Measurements from ENCODE around the gene CLCN5.
A peak's percentile ranks its signal among the peaks of the same experiment; 100 is the strongest.

Gene CLCN5

GRCh38 chrX:49995107-49995731, 72.8 kb downstream of the CLCN5 start:
- ChIA-PET POLR2A (no interaction called here), CTCF (no interaction called here)
- H3K9me3 ChIP-seq (ENCODE audit: control extremely low read depth in 1 of 5, control insufficient read depth in 4 of 5, insufficient read depth in 2 of 5, low read depth in 1 of 5, low read length in 4 of 5): peaks cover 0 to 1% (median 0%) of the 10 kb centered on the region in 5 experiments
- no peaks in the 10 kb centered on the region for H3K36me3 ChIP-seq (ENCODE audit: control insufficient read depth in 4 of 4, insufficient read depth in 4 of 4, low read length in 3 of 4)
- WGBS (ENCODE audit: insufficient coverage): 90% methylated on average over 5 of the region's 10 CpGs
- no peak overlapping the region for H3K4me3 ChIP-seq (ENCODE audit: control insufficient read depth in 1 of 7, extremely low read depth in 1 of 7, insufficient read depth in 4 of 7, low read depth in 2 of 7, low read length in 6 of 7)
- H3K27me3 ChIP-seq (replicated peaks in 2 of 5; ENCODE audit: control insufficient read depth in 4 of 5, insufficient read depth in 5 of 5, low read length in 4 of 5): peaks cover 0 to 4% (median 0%) of the 10 kb centered on the region in 5 experiments
- H3K27ac ChIP-seq (ENCODE audit: insufficient read depth in 1 of 2, low read depth in 1 of 2, low read length in 2 of 2, poor library complexity in 1 of 2, severe bottlenecking in 2 of 2): no peak overlapping the region
- H3K4me1 ChIP-seq (ENCODE audit: control extremely low read depth in 1 of 4, control insufficient read depth in 4 of 4, insufficient read depth in 4 of 4, low read length in 3 of 4): no peaks in the 10 kb centered on the region
- DNase-seq: no peak

GRCh38 chrX:49995795-49996455, 73.5 kb downstream of the CLCN5 start:
- H3K9me3 ChIP-seq (ENCODE audit: control extremely low read depth in 1 of 5, control insufficient read depth in 4 of 5, insufficient read depth in 2 of 5, low read depth in 1 of 5, low read length in 4 of 5): peaks cover 0 to 1% (median 0%) of the 10 kb centered on the region in 5 experiments
- DNase-seq: no peak
- WGBS (ENCODE audit: insufficient coverage): 71% methylated on average over 1 of the region's 2 CpGs
- H3K36me3 ChIP-seq (ENCODE audit: control insufficient read depth in 4 of 4, insufficient read depth in 4 of 4, low read length in 3 of 4): no peaks in the 10 kb centered on the region
- peaks cover 0 to 4% (median 0%) of the 10 kb centered on the region in 5 experiments for H3K27me3 ChIP-seq (replicated peaks in 2 of 5; ENCODE audit: control insufficient read depth in 4 of 5, insufficient read depth in 5 of 5, low read length in 4 of 5)
- H3K4me1 ChIP-seq (ENCODE audit: control extremely low read depth in 1 of 4, control insufficient read depth in 4 of 4, insufficient read depth in 4 of 4, low read length in 3 of 4): no peaks in the 10 kb centered on the region
- no peak overlapping the region for H3K4me3 ChIP-seq (ENCODE audit: control insufficient read depth in 1 of 7, extremely low read depth in 1 of 7, insufficient read depth in 4 of 7, low read depth in 2 of 7, low read length in 6 of 7)
- no peak overlapping the region for H3K27ac ChIP-seq (ENCODE audit: insufficient read depth in 1 of 2, low read depth in 1 of 2, low read length in 2 of 2, poor library complexity in 1 of 2, severe bottlenecking in 2 of 2)
- POLR2A ChIA-PET: no interaction called here
- CTCF ChIA-PET: no interaction called here

GRCh38 chrX:49996474-49996873, 74.1 kb downstream of the CLCN5 start:
- peaks cover 0 to 1% (median 0%) of the 10 kb centered on the region in 5 experiments for H3K9me3 ChIP-seq (ENCODE audit: control extremely low read depth in 1 of 5, control insufficient read depth in 4 of 5, insufficient read depth in 2 of 5, low read depth in 1 of 5, low read length in 4 of 5)
- WGBS (ENCODE audit: insufficient coverage): no CpG with 5 or more reads among the region's 2 CpGs
- no peak overlapping the region for H3K27ac ChIP-seq (ENCODE audit: insufficient read depth in 1 of 2, low read depth in 1 of 2, low read length in 2 of 2, poor library complexity in 1 of 2, severe bottlenecking in 2 of 2)
- POLR2A ChIA-PET: no interaction called here
- no peak for DNase-seq
- H3K4me3 ChIP-seq (ENCODE audit: control insufficient read depth in 1 of 7, extremely low read depth in 1 of 7, insufficient read depth in 4 of 7, low read depth in 2 of 7, low read length in 6 of 7): no peak overlapping the region
- CTCF ChIA-PET: no interaction called here
- H3K27me3 ChIP-seq (replicated peaks in 2 of 5; ENCODE audit: control insufficient read depth in 4 of 5, insufficient read depth in 5 of 5, low read length in 4 of 5): peaks cover 0 to 4% (median 0%) of the 10 kb centered on the region in 5 experiments
- H3K36me3 ChIP-seq (ENCODE audit: control insufficient read depth in 4 of 4, insufficient read depth in 4 of 4, low read length in 3 of 4): no peaks in the 10 kb centered on the region
- no peaks in the 10 kb centered on the region for H3K4me1 ChIP-seq (ENCODE audit: control extremely low read depth in 1 of 4, control insufficient read depth in 4 of 4, insufficient read depth in 4 of 4, low read length in 3 of 4)

GRCh38 chrX:49999087-49999486, 76.7 kb downstream of the CLCN5 start:
- 79% methylated on average over 2 of the region's 3 CpGs for WGBS (ENCODE audit: insufficient coverage)
- no peak for DNase-seq
- Histone ChIP-seq H3K4me3 (ENCODE audit: control insufficient read depth in 1 of 7, extremely low read depth in 1 of 7, insufficient read depth in 4 of 7, low read depth in 2 of 7, low read length in 6 of 7) (no peak overlapping the region), H3K27ac (ENCODE audit: insufficient read depth in 1 of 2, low read depth in 1 of 2, low read length in 2 of 2, poor library complexity in 1 of 2, severe bottlenecking in 2 of 2) (no peak overlapping the region), H3K36me3 (ENCODE audit: control insufficient read depth in 4 of 4, insufficient read depth in 4 of 4, low read length in 3 of 4) (no peaks in the 10 kb centered on the region), H3K27me3 (replicated peaks in 2 of 5; ENCODE audit: control insufficient read depth in 4 of 5, insufficient read depth in 5 of 5, low read length in 4 of 5) (peaks cover 0 to 10% (median 0%) of the 10 kb centered on the region in 5 experiments), H3K4me1 (ENCODE audit: control extremely low read depth in 1 of 4, control insufficient read depth in 4 of 4, insufficient read depth in 4 of 4, low read length in 3 of 4) (peaks cover 0 to 6% (median 0%) of the 10 kb centered on the region in 4 experiments), H3K9me3 (ENCODE audit: control extremely low read depth in 1 of 5, control insufficient read depth in 4 of 5, insufficient read depth in 2 of 5, low read depth in 1 of 5, low read length in 4 of 5) (peaks cover 0 to 1% (median 0%) of the 10 kb centered on the region in 5 experiments)
- POLR2A ChIA-PET: no interaction called here
- CTCF ChIA-PET: no interaction called here

GRCh38 chrX:50000937-50001542, 78.6 kb downstream of the CLCN5 start:
- Histone ChIP-seq H3K4me1 (ENCODE audit: control extremely low read depth in 1 of 4, control insufficient read depth in 4 of 4, insufficient read depth in 4 of 4, low read length in 3 of 4) (peaks cover 0 to 6% (median 0%) of the 10 kb centered on the region in 4 experiments), H3K36me3 (ENCODE audit: control insufficient read depth in 4 of 4, insufficient read depth in 4 of 4, low read length in 3 of 4) (no peaks in the 10 kb centered on the region), H3K27me3 (replicated peaks in 2 of 5; ENCODE audit: control insufficient read depth in 4 of 5, insufficient read depth in 5 of 5, low read length in 4 of 5) (peaks cover 0 to 10% (median 0%) of the 10 kb centered on the region in 5 experiments), H3K4me3 (ENCODE audit: control insufficient read depth in 1 of 7, extremely low read depth in 1 of 7, insufficient read depth in 4 of 7, low read depth in 2 of 7, low read length in 6 of 7) (no peak overlapping the region), H3K9me3 (ENCODE audit: control extremely low read depth in 1 of 5, control insufficient read depth in 4 of 5, insufficient read depth in 2 of 5, low read depth in 1 of 5, low read length in 4 of 5) (peaks cover 0 to 1% (median 0%) of the 10 kb centered on the region in 5 experiments), H3K27ac (ENCODE audit: insufficient read depth in 1 of 2, low read depth in 1 of 2, low read length in 2 of 2, poor library complexity in 1 of 2, severe bottlenecking in 2 of 2) (no peak overlapping the region)
- no peak for DNase-seq
- POLR2A ChIA-PET: no interaction called here
- CTCF ChIA-PET: no interaction called here

- ChIA-PET POLR2A (no interaction called here), CTCF (interaction anchor here (0.7 kb wide), 1 partner anchor 204 kb away, joined by 4 read pairs; no protein-coding TSS in a partner anchor)
- peaks cover 0 to 6% (median 0%) of the 10 kb centered on the region in 4 experiments for H3K4me1 ChIP-seq (ENCODE audit: control extremely low read depth in 1 of 4, control insufficient read depth in 4 of 4, insufficient read depth in 4 of 4, low read length in 3 of 4)
- DNase-seq: peak; percentile 5 to 68 (median 54)
- no peak overlapping the region for H3K27ac ChIP-seq (ENCODE audit: insufficient read depth in 1 of 2, low read depth in 1 of 2, low read length in 2 of 2, poor library complexity in 1 of 2, severe bottlenecking in 2 of 2)
- no peak overlapping the region for H3K4me3 ChIP-seq (ENCODE audit: control insufficient read depth in 1 of 7, extremely low read depth in 1 of 7, insufficient read depth in 4 of 7, low read depth in 2 of 7, low read length in 6 of 7)
- no peaks in the 10 kb centered on the region for H3K9me3 ChIP-seq (ENCODE audit: control extremely low read depth in 1 of 5, control insufficient read depth in 4 of 5, insufficient read depth in 2 of 5, low read depth in 1 of 5, low read length in 4 of 5)
- WGBS (ENCODE audit: insufficient coverage): 82% methylated on average over 1 of the region's 2 CpGs
- H3K36me3 ChIP-seq (ENCODE audit: control insufficient read depth in 4 of 4, insufficient read depth in 4 of 4, low read length in 3 of 4): no peaks in the 10 kb centered on the region
- H3K27me3 ChIP-seq (replicated peaks in 2 of 5; ENCODE audit: control insufficient read depth in 4 of 5, insufficient read depth in 5 of 5, low read length in 4 of 5): peaks cover 0 to 10% (median 0%) of the 10 kb centered on the region in 5 experiments
These were observed 79.8 kb downstream of the CLCN5 start for GRCh38 chrX:50002067-50002714.

GRCh38 chrX:50003467-50003866, 81.1 kb downstream of the CLCN5 start:
- no peak overlapping the region for H3K27ac ChIP-seq (ENCODE audit: insufficient read depth in 1 of 2, low read depth in 1 of 2, low read length in 2 of 2, poor library complexity in 1 of 2, severe bottlenecking in 2 of 2)
- CTCF ChIA-PET: no interaction called here
- no peaks in the 10 kb centered on the region for H3K9me3 ChIP-seq (ENCODE audit: control extremely low read depth in 1 of 5, control insufficient read depth in 4 of 5, insufficient read depth in 2 of 5, low read depth in 1 of 5, low read length in 4 of 5)
- no peak overlapping the region for H3K4me3 ChIP-seq (ENCODE audit: control insufficient read depth in 1 of 7, extremely low read depth in 1 of 7, insufficient read depth in 4 of 7, low read depth in 2 of 7, low read length in 6 of 7)
- no peaks in the 10 kb centered on the region for H3K36me3 ChIP-seq (ENCODE audit: control insufficient read depth in 4 of 4, insufficient read depth in 4 of 4, low read length in 3 of 4)
- peaks cover 0 to 10% (median 0%) of the 10 kb centered on the region in 5 experiments for H3K27me3 ChIP-seq (replicated peaks in 2 of 5; ENCODE audit: control insufficient read depth in 4 of 5, insufficient read depth in 5 of 5, low read length in 4 of 5)
- DNase-seq: no peak
- POLR2A ChIA-PET: no interaction called here
- peaks cover 0 to 6% (median 0%) of the 10 kb centered on the region in 4 experiments for H3K4me1 ChIP-seq (ENCODE audit: control extremely low read depth in 1 of 4, control insufficient read depth in 4 of 4, insufficient read depth in 4 of 4, low read length in 3 of 4)
- no CpG with 5 or more reads among the region's 4 CpGs for WGBS (ENCODE audit: insufficient coverage)

Data from common myeloid progenitor, CD34-positive (primary cell).